ENCODE data around the gene AKAP10. TPM values are rescaled to one million over a fixed set of nuclear protein-coding genes. Genes with fewer than 3 reads are reported as not detected.
A peak's percentile ranks its signal among the peaks of the same experiment; 100 is the strongest.

The AKAP10 gene
- total RNA-seq, 2 experiments from 2014 or later, result 29.2 to 36.0 TPM

- ATAC-seq (ENCODE audit: poor library complexity) (peak; percentile 98), DNase-seq (peak; percentile 62 to 91 (median 84))
- Histone ChIP-seq H3K27ac (ENCODE audit: low read depth in 1 of 2, low read length in 2 of 2) (no peak within 1 kb of the TSS), H3K27me3 (ENCODE audit: control insufficient read depth in 1 of 2, insufficient read depth in 2 of 2, low read length in 2 of 2) (peaks cover 7 to 44% of the 10 kb centered on the region in 2 experiments), H3K4me3 (ENCODE audit: low read length) (peak within 1 kb of the TSS; percentile 78), H3K36me3 (ENCODE audit: insufficient read depth, low read length) (no peaks in the 10 kb centered on the region), H3K9me3 (ENCODE audit: control insufficient read depth in 1 of 2, insufficient read depth in 1 of 2, low read length in 2 of 2) (no peaks in the 10 kb centered on the region), H3K4me1 (ENCODE audit: insufficient read depth, low read length) (peaks cover 18% of the 10 kb centered on the region)
- Mint-ChIP-seq H3K9me3 (no peaks in the 10 kb centered on the region), H3K36me3 (ENCODE audit: low read depth) (no peaks in the 10 kb centered on the region), H3K4me1 (ENCODE audit: low read depth) (peaks cover 20% of the 10 kb centered on the region), H3K27ac (no peak within 1 kb of the TSS), H3K27me3 (peaks cover 70% of the 10 kb centered on the region), H3K4me3 (peak within 1 kb of the TSS; percentile 93)
- POLR2A ChIA-PET, result interaction anchor here (0.6 to 1.7 kb wide), 5 partner anchors 16 to 238 kb away, joined by 3 to 4 read pairs (median 3); partner anchors contain the start of gene AKAP10
- intact Hi-C loops (cut with DNase I, micrococcal nuclease), result loop anchor here in 1 of 2 experiments (2.0 kb wide), 1 partner anchor 31 kb away; no protein-coding TSS in a partner anchor
- TF ChIP-seq CTCF (IDR thresholded peaks at IDR 0.05), result peak; percentile 96
- CTCF ChIA-PET, result interaction anchor here (0.5 to 2.1 kb wide), 19 partner anchors 8 to 152 kb away, joined by 3 to 19 read pairs (median 4); partner anchors contain the start of gene AKAP10
Observed at GRCh38 chr17:20009302-20010098, 31.9 kb upstream of the AKAP10 start, which contains the start of gene SPECC1. TSS of gene SPECC1 (plus strand) at chr17:20009359. CDS start at chr17:20096652, 87,293 bp downstream.

- intact Hi-C loops (cut with DNase I, micrococcal nuclease), result loop anchor here in 1 of 2 experiments (2.0 kb wide), 1 partner anchor 30 kb away; no protein-coding TSS in a partner anchor
- Mint-ChIP-seq H3K36me3 (ENCODE audit: low read depth) (no peaks in the 10 kb centered on the region), H3K27ac (no peak overlapping the region), H3K9me3 (no peaks in the 10 kb centered on the region), H3K27me3 (peaks cover 66% of the 10 kb centered on the region), H3K4me3 (peak overlapping the region; percentile 93), H3K4me1 (ENCODE audit: low read depth) (peaks cover 20% of the 10 kb centered on the region)
- ChIA-PET CTCF (interaction anchor here (0.5 to 2.1 kb wide), 11 partner anchors 12 to 152 kb away, joined by 3 to 19 read pairs (median 5); partner anchors contain the start of gene AKAP10), POLR2A (interaction anchor here (0.6 to 1.5 kb wide), 4 partner anchors 17 to 238 kb away, joined by 3 to 4 read pairs (median 3); no protein-coding TSS in a partner anchor)
- Histone ChIP-seq H3K27ac (ENCODE audit: low read depth in 1 of 2, low read length in 2 of 2) (no peak overlapping the region), H3K4me3 (ENCODE audit: low read length) (peak overlapping the region; percentile 78), H3K27me3 (ENCODE audit: control insufficient read depth in 1 of 2, insufficient read depth in 2 of 2, low read length in 2 of 2) (peaks cover 7 to 44% of the 10 kb centered on the region in 2 experiments), H3K9me3 (ENCODE audit: control insufficient read depth in 1 of 2, insufficient read depth in 1 of 2, low read length in 2 of 2) (no peaks in the 10 kb centered on the region), H3K36me3 (ENCODE audit: insufficient read depth, low read length) (no peaks in the 10 kb centered on the region), H3K4me1 (ENCODE audit: insufficient read depth, low read length) (peaks cover 18% of the 10 kb centered on the region)
- ATAC-seq (ENCODE audit: poor library complexity) (no peak), DNase-seq (no peak)
- no peak for TF ChIP-seq CTCF (IDR thresholded peaks at IDR 0.05)
Observed at GRCh38 chr17:20009052-20009301, 31.3 kb upstream of the AKAP10 start.

DNA sequence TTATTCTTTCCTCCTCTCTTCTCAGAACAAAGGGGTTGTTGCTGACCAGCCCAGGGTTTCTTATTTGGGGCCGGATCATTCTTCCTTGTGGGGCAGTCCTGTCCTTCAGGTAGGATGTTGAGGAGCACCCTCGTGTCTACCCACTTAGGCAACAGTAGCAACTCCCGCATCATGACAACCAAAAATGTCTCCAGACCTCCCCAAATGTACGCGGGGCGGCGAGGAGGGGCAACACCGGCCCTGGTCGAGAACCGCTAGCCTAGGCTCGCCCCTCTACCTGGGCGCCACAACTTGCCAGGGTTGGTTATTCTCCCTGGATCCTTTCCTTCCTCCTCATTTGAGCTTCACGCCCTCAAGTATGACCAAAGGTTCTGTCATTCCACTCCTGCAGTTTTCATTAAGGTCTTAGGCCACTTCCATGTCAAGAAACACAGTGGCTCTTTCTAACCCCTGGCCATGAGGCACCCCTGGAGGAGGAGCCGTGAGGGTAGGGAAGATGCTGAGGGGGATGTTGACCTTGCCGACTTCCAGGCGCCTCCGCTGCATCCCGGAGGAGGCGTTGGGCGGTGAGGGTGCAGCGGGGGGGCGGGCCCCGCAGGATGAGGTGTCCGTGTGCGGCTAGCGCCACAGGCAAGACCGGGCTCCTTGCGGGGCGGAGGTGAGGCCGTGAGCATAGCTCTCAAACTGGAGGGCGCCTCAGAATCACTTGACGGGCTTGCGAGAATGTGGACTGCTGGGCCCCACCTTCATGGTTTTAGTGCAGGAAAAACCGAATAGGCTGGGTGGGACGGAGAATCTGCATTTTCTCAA, 30.8 kb upstream of the AKAP10 start:
- no peaks in the 10 kb centered on the region for H3K9me3 ChIP-seq (ENCODE audit: control insufficient read depth in 1 of 2, insufficient read depth in 1 of 2, low read length in 2 of 2)
- Mint-ChIP-seq H3K4me3 (peak overlapping the region; percentile 93), H3K27me3 (peaks cover 64% of the 10 kb centered on the region), H3K27ac (no peak overlapping the region), H3K36me3 (ENCODE audit: low read depth) (no peaks in the 10 kb centered on the region), H3K4me1 (ENCODE audit: low read depth) (peaks cover 20% of the 10 kb centered on the region), H3K9me3 (no peaks in the 10 kb centered on the region)
- peak overlapping the region; percentile 78 for H3K4me3 ChIP-seq (ENCODE audit: low read length)
- H3K4me1 ChIP-seq (ENCODE audit: insufficient read depth, low read length), result peaks cover 18% of the 10 kb centered on the region
- intact Hi-C loops (cut with DNase I, micrococcal nuclease), result loop anchor here in 1 of 2 experiments (2.0 kb wide), 1 partner anchor 30 kb away; no protein-coding TSS in a partner anchor
- POLR2A ChIA-PET, result interaction anchor here (0.6 to 1.5 kb wide), 3 partner anchors 17 to 237 kb away, joined by 3 to 4 read pairs (median 3); no protein-coding TSS in a partner anchor
- CTCF ChIA-PET, result interaction anchor here (0.5 to 2.1 kb wide), 11 partner anchors 12 to 151 kb away, joined by 3 to 19 read pairs (median 5); partner anchors contain the start of gene AKAP10
- DNase-seq, result peak in 7 of 14 experiments; percentile 2 to 49 (median 16)
- H3K27ac ChIP-seq (ENCODE audit: low read depth in 1 of 2, low read length in 2 of 2), result no peak overlapping the region
- TF ChIP-seq CTCF (IDR thresholded peaks at IDR 0.05), result no peak
- peaks cover 6 to 41% of the 10 kb centered on the region in 2 experiments for H3K27me3 ChIP-seq (ENCODE audit: control insufficient read depth in 1 of 2, insufficient read depth in 2 of 2, low read length in 2 of 2)
- peak; percentile 16 for ATAC-seq (ENCODE audit: poor library complexity)
- H3K36me3 ChIP-seq (ENCODE audit: insufficient read depth, low read length), result no peaks in the 10 kb centered on the region

All from CD4-positive, alpha-beta T cell (primary cell).